GM18520 (cell line): Measurements from ENCODE around the gene NIPAL4.
A peak's percentile ranks its signal among the peaks of the same experiment; 100 is the strongest.

Experiments used
- ATAC-seq: cut with Tn5 transposase; IDR thresholded peaks from one replicate; pipeline ENCODE4 v1.9.1; 2021; ENCODE audit not compliant: unreplicated experiment

Gene NIPAL4

DNA sequence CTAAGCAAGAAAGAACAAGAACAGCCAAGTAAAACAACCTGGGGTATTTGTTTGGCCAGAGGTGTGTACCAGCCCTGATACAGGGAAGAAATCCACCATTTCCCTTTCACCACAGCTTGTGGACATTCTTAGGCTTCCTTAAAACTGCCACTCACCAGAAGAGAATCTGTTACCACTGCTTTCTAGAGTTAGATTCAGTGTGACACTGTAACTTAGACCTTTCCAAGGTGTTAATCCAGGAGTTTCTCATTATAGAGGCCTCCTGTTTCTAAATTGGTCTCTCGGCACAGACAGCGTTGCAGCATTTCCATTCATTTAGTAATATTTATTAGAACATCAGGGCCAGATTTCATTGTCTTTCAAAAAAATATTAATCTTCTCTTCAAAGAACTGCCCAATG is 55.0 kb downstream of the NIPAL4 start:
- no peak for ATAC-seq

DNA sequence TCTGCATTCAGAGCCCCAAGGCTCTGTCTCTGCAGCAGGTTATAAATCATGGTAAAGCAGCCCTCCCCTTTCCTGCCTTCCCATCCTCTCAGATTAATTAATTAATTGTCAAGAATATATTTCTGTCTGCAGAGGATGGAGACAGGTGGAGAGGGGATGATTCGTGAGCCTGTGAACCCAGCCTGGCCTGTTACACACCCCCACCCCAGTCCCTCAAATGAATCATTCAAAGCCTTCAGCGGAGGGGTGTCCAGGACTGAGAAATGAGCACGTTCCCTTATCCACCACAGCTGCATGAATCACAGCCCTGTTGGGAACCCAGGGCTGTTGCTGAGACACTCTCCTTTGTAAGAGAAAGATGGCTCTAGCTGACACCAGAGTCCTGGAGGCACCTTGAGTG is 56.0 kb downstream of the NIPAL4 start:
- ATAC-seq: no peak

DNA sequence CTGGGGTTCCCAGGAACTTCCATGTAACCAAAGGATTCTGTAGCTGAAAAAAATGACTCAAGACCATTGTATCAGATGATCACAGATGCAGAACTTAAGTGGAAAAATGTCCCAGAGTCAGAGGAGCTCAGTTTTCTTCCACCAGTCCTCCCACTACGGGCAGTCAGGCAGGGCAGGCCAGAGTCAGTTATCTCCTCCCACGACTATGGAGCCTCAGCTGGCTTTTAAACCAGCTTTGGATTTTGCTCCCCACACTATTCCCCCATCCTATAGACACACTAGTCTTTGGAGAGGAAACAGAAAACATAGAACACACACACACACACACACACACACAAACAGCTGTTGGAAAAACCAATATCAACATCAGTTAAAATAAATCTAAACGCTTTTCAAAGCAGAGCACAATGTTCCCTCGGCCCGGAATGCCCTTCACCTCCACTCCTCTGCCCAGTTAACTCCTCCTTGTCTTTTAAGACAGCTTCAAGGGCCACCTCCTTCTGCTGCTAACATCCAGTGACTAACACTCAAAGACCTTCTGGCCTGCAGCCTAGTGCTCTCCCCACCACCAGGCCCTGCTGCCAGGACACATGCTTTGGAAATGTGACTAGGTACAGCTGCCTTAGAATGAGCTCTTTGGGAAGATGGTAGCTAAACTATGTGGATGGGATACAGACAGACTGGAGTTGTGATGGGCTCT is 56.8 kb downstream of the NIPAL4 start:
- ATAC-seq: no peak

DNA sequence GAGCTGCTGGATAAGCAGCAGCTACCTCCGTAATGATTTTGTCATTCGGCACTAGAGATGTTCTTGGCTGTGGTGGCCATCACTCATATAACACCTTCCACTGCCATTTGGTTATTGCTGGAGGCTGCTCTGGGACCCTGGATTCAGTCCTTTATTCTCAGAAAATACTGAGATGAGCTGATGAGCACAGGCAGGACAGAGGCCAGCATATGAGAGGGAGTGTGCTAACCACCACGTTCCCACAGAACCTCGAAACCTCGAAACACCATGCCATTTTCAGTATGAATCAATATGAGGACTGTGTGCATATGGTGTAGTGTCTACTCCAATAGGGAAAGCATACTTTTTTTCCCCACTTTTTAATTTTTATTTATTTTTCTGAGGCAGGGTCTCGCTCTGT is 59.0 kb downstream of the NIPAL4 start:
- peak; percentile 67 for ATAC-seq

DNA sequence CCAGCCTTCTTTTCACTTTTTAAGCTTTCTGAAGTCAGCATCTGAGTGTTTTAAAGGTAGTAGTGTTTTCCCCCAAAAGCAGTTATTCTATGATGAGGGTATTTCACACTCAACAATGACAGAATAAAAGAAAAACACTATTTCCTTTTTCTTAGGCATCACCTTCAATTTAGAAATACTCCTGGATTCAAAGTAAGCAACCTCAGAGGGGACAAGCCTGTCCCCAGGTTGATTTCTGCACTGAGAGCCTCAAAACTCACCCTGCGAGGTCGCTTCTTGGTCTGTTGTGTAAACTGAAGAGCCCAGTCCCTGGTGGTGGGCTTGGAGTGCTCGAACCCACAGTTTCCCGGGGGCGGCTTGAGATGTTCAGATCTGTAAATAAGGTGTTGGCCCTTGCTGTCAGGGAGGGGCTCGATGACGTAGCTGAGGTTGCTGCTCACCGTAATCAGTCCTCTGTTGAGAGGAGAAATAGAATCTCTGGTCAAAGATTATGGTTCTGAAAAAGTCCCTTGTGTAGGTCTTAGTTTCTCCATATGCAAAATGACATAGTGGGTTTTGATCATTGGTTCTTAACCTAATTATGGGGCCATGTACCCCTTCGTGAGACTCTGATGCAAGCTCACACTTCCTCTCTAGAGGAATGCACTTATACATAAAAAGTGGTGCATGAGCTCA is 59.7 kb downstream of the NIPAL4 start:
- ATAC-seq: peak; percentile 47

DNA sequence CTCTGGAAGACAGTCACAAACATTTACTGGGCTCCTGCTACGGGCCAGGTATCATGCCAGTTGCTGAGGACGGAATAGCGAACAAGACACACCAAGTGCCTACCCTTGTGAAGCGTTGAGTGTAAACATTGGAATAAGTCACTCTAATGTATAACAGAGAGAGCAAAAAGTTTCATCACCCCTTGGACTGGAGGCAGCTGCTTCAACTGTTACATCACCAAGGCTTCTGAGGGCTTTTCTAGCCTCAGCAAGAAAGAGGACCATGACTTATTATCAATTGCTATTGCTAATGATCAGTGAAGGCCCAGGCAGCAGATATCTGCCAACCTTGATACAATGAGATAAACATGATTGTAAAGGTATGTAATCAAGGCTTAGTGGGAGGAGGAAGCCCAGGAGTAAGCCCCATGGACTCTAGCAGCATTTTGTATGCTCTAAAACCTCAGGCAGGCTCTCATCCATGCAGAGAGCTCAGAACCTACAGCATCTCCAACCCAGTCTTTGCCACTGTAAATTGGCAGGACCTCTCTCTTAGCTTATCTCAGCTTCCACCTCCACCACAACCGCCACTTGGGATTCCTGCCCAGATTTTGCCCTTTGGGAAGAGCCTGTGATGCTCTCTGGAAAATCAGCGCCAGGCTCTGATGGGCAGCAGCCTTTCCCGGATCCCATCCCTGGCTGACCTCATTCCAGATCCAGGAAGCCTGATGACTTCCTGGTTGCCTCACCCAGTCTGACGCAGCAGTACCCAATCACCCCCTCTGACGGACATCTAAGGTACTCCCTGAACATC is 61.1 kb downstream of the NIPAL4 start:
- no peak for ATAC-seq

DNA sequence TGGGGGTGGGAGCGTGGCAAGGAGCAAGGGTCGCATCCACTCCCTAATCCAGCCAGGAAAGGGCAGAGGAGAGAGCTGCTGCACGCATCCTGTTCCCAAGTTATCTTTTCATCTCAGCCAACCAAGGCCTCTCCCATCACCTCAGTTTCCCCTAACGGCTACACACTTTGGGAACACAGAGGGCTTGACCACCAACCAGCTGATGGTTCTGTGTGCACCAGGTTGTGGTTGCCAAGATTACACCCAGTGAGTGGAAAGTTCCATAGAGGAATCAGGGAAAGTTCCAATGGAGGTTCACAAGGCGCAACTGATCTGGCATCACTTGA is 61.7 kb downstream of the NIPAL4 start:
- no peak for ATAC-seq

DNA sequence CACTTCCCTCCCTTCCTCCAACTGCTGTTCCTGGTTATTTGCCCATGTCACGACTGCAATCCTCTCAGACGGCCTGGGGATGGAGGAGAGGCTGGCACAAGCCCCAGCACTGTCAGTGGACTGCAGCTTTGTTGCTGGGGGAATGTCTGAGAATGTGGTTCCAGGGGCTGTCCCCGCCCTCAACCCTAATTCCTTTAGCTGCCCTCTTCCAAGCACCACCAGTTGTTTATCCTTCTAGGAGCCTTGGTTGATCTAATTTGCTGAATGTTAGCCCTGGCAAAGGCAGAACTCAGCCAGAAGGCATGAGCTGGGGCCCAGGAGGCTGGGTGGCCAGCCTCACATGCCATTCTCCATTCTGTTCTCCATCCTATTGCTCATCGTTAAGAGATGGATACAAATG is 64.0 kb downstream of the NIPAL4 start:
- ATAC-seq: no peak
